HFFc6 (cell line): ENCODE measurements around the gene ZNF618. TPM values are rescaled to one million over a fixed set of nuclear protein-coding genes. Genes with fewer than 3 reads are reported as not detected.

Experiments
- DNase-seq: peaks from one replicate; pipeline ENCODE4 v3.0.0-alpha.2; 2018
- H3K27ac Mint-ChIP-seq: 2 replicates; pipeline ENCODE4 v1.8.0; 2020; ENCODE audit warnings: mild to moderate bottlenecking, mixed read lengths
- H3K27me3 Mint-ChIP-seq: 2 replicates; pipeline ENCODE4 v1.8.0; 2021; ENCODE audit warnings: mild to moderate bottlenecking, moderate library complexity, mixed read lengths; ENCODE audit not compliant: insufficient read depth
- H3K36me3 Mint-ChIP-seq: 2 replicates; pipeline ENCODE4 v1.8.0; 2021; ENCODE audit warnings: low read depth, mixed read lengths
- H3K4me1 Mint-ChIP-seq: 2 replicates; pipeline ENCODE4 v1.8.0; 2020; ENCODE audit warnings: low read depth, mixed read lengths
- H3K4me3 Mint-ChIP-seq: 2 replicates; pipeline ENCODE4 v1.8.0; 2020; ENCODE audit warnings: mild to moderate bottlenecking, moderate library complexity, mixed read lengths
- H3K9me3 Mint-ChIP-seq: 2 replicates; pipeline ENCODE4 v1.8.0; 2020; ENCODE audit warnings: mild to moderate bottlenecking, mixed read lengths
- CTCF ChIP-seq: fragments of 200-600 bp; sonication (generic); IDR thresholded peaks from 2 replicates; pipeline ENCODE4 v1.5.0; 2021; ENCODE audit warnings: antibody characterized with exemption, mild to moderate bottlenecking
- total RNA-seq, 6 experiments: library from RNA; stranded (reverse); fragmentation: NEBNext Ultra II Directional; extraction: Animal tissue kit (Norgen Biotek cat#: 25700); gene quantifications; 2 replicates in 1 of 6; 3 replicates in 5 of 6; pipeline ENCODE4 v1.2.3, GENCODE V29; 2021

Gene ZNF618
- total RNA-seq, 6 experiments from 2014 or later: 9.4 to 13.6 (median 11.5) TPM

GRCh38 chr9:114015607-114016006 lies 139.5 kb downstream of the ZNF618 start:
- H3K36me3 Mint-ChIP-seq: peaks cover 50% of the 10 kb centered on the region
- no peak for TF ChIP-seq CTCF
- H3K27me3 Mint-ChIP-seq: peaks cover 5% of the 10 kb centered on the region; the same call in 1 of the 2 replicates
- no peak overlapping the region for H3K4me3 Mint-ChIP-seq
- no peak overlapping the region for H3K27ac Mint-ChIP-seq
- DNase-seq: no peak
- no peaks in the 10 kb centered on the region for H3K4me1 Mint-ChIP-seq
- H3K9me3 Mint-ChIP-seq: no peaks in the 10 kb centered on the region

- H3K9me3 Mint-ChIP-seq: no peaks in the 10 kb centered on the region
- no peak for DNase-seq
- no peaks in the 10 kb centered on the region for H3K4me1 Mint-ChIP-seq
- H3K27me3 Mint-ChIP-seq: 0 out of 2 replicates have a peak, but pooled peaks cover 3% of the 10 kb centered on the region
- H3K27ac Mint-ChIP-seq: no peak overlapping the region
- H3K36me3 Mint-ChIP-seq: peaks cover 48% of the 10 kb centered on the region
- no peak overlapping the region for H3K4me3 Mint-ChIP-seq
- TF ChIP-seq CTCF: no peak
Observed at GRCh38 chr9:114016101-114016500, 140.0 kb downstream of the ZNF618 start.

- H3K27me3 Mint-ChIP-seq: 0 out of 2 replicates have a peak, but pooled peaks cover 3% of the 10 kb centered on the region
- no peak overlapping the region for H3K4me3 Mint-ChIP-seq
- DNase-seq: no peak
- no peak for TF ChIP-seq CTCF
- H3K36me3 Mint-ChIP-seq: peaks cover 49% of the 10 kb centered on the region
- no peaks in the 10 kb centered on the region for H3K4me1 Mint-ChIP-seq
- H3K27ac Mint-ChIP-seq: no peak overlapping the region
- no peaks in the 10 kb centered on the region for H3K9me3 Mint-ChIP-seq
Observed at GRCh38 chr9:114016629-114017423, 140.7 kb downstream of the ZNF618 start.

- no peak overlapping the region for H3K4me3 Mint-ChIP-seq
- H3K27me3 Mint-ChIP-seq: 0 out of 2 replicates have a peak, but pooled peaks cover 3% of the 10 kb centered on the region
- no peak overlapping the region for H3K27ac Mint-ChIP-seq
- H3K9me3 Mint-ChIP-seq: peaks cover 8% of the 10 kb centered on the region
- no peak for TF ChIP-seq CTCF
- H3K4me1 Mint-ChIP-seq: no peaks in the 10 kb centered on the region
- DNase-seq: no peak
- H3K36me3 Mint-ChIP-seq: peaks cover 53% of the 10 kb centered on the region
Observed at GRCh38 chr9:114017741-114018715, 141.9 kb downstream of the ZNF618 start.

GRCh38 chr9:114021578-114021977 lies 145.5 kb downstream of the ZNF618 start:
- Mint-ChIP-seq H3K27ac (no peak overlapping the region), H3K27me3 (no peaks in the 10 kb centered on the region), H3K9me3 (peaks cover 29% of the 10 kb centered on the region), H3K36me3 (peaks cover 68% of the 10 kb centered on the region), H3K4me3 (no peak overlapping the region), H3K4me1 (peaks cover 7% of the 10 kb centered on the region)
- no peak for TF ChIP-seq CTCF
- no peak for DNase-seq
